ENCODE measurements around the gene NELL1.

GRCh38 chr11:21289686-21290085, 620.3 kb downstream of the NELL1 start:
- TF ChIP-seq GATA3 (IDR thresholded peaks at IDR 0.05; ENCODE audit: low read depth, low read length) (no peak), GATA2 (IDR thresholded peaks at IDR 0.05; ENCODE audit: low read depth, low read length) (no peak)
